CD4-positive, alpha-beta T cell treated with Interleukin-4 for 1 hour (primary cell): ENCODE measurements around the gene PPP6R2.

Experiments
- DNase-seq, 2 donors: peaks; one replicate each; pipeline ENCODE4 v3.0.0-alpha.2; 2020 to 2022

PPP6R2 gene

GRCh38 chr22:50487290-50488005 lies 144.3 kb downstream of the PPP6R2 start:
- DNase-seq, result no peak

- no peak for DNase-seq
Observed at GRCh38 chr22:50488006-50488677, 145.0 kb downstream of the PPP6R2 start.

- no peak for DNase-seq
Observed at GRCh38 chr22:50488886-50489285, 145.8 kb downstream of the PPP6R2 start.

- no peak for DNase-seq
Observed at GRCh38 chr22:50489363-50490243, 146.5 kb downstream of the PPP6R2 start.

- DNase-seq, result no peak
Observed at GRCh38 chr22:50490531-50491308, 147.6 kb downstream of the PPP6R2 start.
